Measurements from ENCODE around the gene OR7A5. TPM values are rescaled to one million over a fixed set of nuclear protein-coding genes. Genes with fewer than 3 reads are reported as not detected.

The OR7A5 gene
- not detected in 2 replicates for polyA plus RNA-seq

DNA sequence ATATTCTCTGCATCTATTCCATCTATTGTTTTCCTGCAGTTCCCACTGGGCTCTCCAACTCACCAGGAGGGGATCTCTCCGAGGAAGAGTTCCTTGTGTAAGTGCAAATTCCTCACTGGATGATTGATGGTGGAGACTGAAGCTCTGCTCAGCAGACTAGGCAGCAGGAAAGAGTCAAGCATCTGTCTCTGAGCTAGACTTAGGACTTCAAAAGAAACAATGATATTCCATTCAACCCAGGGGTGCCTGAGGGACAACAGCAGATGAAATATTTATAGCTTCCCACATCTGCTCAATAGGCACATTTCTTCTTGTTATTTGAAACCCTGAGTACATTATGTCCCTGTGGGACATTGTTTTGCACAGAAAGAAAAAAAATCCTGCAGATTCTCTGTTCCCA, at the start of gene OR7A5, which contains the start of gene OR7C1:
Gene OR7A5 (minus strand): TSS at position 175 of the 400 bp plus-strand sequence. CDS start 6,944 bp downstream, outside the sequence.
Gene OR7C1 (minus strand): TSS at position 175 of the 400 bp plus-strand sequence. CDS start 35,049 bp downstream, outside the sequence.

DNA sequence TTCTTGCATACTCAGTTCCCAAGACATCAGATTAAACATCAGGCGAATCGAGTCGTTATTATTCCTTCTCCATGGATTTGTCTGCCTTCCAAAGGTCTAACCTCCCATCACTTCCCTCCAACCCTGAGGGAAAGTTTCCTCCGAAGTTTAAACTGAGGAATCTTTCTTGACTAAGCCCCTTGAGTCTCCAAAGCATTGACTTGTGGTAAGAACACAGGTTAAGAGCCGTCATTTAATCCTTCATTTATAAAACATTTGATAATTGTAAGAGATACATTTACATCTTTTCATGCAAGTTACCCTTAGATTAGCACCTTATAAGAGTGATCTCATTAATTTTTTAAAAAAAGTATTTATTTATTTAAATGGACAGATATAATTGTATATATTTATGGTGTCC, 13.8 kb upstream of the OR7A5 start, which contains the start of gene OR7A10:
Gene OR7A10 (minus strand): TSS at position 101 of the 400 bp plus-strand sequence. CDS start 7,045 bp downstream, outside the sequence.

GRCh38 chr19:14778110-14778845, 56.7 kb downstream of the OR7A5 start, which contains the start of gene ADGRE2:
ADGRE2 (minus strand) TSS chr19:14778560; CDS start chr19:14776756, 1,804 bp downstream.

Other genes with a start within 250 kb of the OR7A5 start
- gene ADGRE3, start 160.3 kb downstream of the OR7A5 start, polyA plus RNA-seq, result not detected in 2 replicates
- 3.1 and 3.3 TPM in 2 replicates for gene ZNF333, start 145.1 kb downstream of the OR7A5 start, polyA plus RNA-seq
- gene ADGRE2, start 56.6 kb downstream of the OR7A5 start, polyA plus RNA-seq, result not detected in 2 replicates
- gene OR7C1, start within 50 bp of the OR7A5 start, polyA plus RNA-seq, result 0.09 and 0.10 TPM in 2 replicates
- not detected in 2 replicates for gene OR7A10, start 13.7 kb upstream of the OR7A5 start, polyA plus RNA-seq
- gene OR7A17, start 50.9 kb upstream of the OR7A5 start, polyA plus RNA-seq, result not detected in 2 replicates
- not detected in 2 replicates for gene OR7C2, start 106.3 kb upstream of the OR7A5 start, polyA plus RNA-seq
- gene SLC1A6, start 144.7 kb upstream of the OR7A5 start, polyA plus RNA-seq, result 292 and 494 TPM in 2 replicates
- gene CASP14, start 214.3 kb upstream of the OR7A5 start, polyA plus RNA-seq, result not detected in 2 replicates
- gene OR1I1, start 247.0 kb upstream of the OR7A5 start, polyA plus RNA-seq, result not detected in 2 replicates

All from Purkinje cell (primary cell).